GM19455 (cell line): ENCODE results near the gene SRSF8.
A peak's percentile ranks its signal among the peaks of the same experiment; 100 is the strongest.

Experiments used
- ATAC-seq: cut with Tn5 transposase; IDR thresholded peaks from one replicate; pipeline ENCODE4 v1.9.1; 2021; ENCODE audit not compliant: unreplicated experiment

SRSF8 gene

DNA sequence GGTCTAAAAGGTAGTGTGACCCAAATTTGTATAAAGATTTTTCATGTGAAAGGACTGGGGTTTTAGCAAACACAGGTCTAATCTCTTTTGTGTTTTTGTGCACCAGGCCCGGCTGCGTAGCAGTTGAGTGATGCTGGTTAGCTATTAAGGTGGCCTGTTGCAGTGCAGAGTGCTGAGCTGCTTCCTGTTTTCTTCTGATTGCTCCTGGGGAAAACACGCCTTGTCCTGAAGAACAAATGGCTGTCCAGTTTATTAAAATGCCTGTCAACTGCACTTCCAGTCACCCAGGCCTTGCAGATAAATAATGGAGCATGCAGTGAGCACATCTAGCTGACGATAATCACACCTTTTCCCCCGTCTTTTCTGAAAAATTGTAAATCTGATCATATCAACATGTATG, 1.8 kb downstream of the SRSF8 start:
- ATAC-seq = peak; percentile 63

- no peak for ATAC-seq
Measured at GRCh38 chr11:95070471-95070870, 3.8 kb downstream of the SRSF8 start.

DNA sequence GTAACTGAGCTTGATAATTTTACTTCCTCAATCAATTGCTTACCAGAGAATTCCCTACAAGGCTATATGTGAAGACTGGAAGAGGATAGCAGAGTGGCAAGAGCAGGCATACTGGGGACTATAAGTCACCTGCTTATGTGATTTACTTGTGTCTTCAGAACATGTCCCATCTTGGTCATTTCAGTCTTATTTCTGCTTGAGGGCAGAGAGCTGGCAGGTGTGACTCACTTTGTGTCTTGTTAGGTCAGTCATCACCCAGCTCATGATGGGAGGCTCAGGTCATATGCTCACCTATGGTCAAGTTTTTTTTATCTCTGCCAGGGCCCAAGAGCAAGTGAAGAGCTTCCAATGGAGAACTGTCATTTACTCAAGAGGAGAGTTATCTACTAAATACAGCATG, 6.2 kb downstream of the SRSF8 start:
- ATAC-seq = no peak

- no peak for ATAC-seq
Measured at GRCh38 chr11:95074792-95075563, 8.3 kb downstream of the SRSF8 start.

- ATAC-seq = no peak
Measured at GRCh38 chr11:95076416-95076815, 9.7 kb downstream of the SRSF8 start.

GRCh38 chr11:95076981-95077380, 10.3 kb downstream of the SRSF8 start:
- no peak for ATAC-seq

DNA sequence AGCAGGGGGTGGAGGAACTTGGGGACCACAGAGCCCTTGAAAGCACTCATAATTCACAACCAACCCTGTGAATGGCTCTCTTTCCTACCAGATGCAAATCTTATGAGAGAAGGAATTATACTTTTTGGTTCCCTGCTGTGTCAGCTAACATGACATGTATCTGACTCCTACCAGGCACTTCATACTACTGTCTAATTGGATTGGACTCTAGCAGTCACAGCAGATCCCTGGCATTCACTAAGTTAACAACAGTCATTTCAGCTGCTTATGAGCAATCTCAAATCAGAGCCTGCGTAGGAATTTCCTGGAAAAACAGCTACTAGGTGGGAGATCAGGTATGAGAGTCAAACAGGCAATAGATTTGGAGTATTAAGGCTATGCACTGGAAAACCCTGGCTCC, 11.8 kb downstream of the SRSF8 start:
- no peak for ATAC-seq

DNA sequence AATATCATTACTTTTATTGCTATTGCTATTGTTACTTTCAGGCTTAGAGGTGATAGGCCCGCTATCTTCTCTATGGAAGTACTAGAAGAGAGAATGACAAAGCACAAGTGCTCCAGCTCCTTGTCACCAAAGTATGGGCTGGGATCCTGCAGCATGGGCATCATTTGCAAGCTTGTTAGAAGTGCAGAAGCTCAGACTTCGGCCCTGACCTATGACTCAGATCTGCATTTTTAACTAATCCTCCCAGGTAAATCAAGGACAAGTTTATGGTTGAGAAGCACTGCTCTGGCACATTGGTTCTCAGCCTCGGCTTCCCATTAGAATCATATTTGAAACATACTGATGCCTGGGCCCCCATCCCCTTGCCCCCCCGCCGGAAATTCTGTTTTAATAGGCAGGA, 14.3 kb downstream of the SRSF8 start:
- ATAC-seq = no peak

GRCh38 chr11:95081412-95081811, 14.7 kb downstream of the SRSF8 start:
- no peak for ATAC-seq

GRCh38 chr11:95082576-95083001, 15.9 kb downstream of the SRSF8 start:
- ATAC-seq = no peak

GRCh38 chr11:95084509-95084908, 17.8 kb downstream of the SRSF8 start:
- no peak for ATAC-seq

- ATAC-seq = no peak
Measured at GRCh38 chr11:95085117-95085816, 18.5 kb downstream of the SRSF8 start.

DNA sequence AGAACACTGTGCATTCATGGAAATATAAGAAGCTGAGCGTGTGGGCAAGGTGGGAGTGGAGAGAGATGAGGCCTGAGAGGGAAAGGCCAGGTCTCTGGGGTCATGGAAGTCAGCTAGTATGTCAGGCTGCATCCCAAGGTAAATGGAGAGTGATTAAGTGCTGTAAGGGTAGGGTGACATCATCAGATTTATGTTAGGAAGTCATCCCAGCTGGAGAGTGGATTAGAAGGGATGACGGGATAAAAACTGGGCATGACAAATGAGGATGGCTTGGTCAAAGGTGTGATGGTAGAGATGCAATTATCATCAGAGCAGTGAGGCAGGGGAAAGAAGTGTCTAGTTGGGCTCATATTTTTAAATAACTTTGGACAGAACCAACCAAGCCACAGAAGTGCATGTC, 19.4 kb downstream of the SRSF8 start:
- ATAC-seq = no peak

DNA sequence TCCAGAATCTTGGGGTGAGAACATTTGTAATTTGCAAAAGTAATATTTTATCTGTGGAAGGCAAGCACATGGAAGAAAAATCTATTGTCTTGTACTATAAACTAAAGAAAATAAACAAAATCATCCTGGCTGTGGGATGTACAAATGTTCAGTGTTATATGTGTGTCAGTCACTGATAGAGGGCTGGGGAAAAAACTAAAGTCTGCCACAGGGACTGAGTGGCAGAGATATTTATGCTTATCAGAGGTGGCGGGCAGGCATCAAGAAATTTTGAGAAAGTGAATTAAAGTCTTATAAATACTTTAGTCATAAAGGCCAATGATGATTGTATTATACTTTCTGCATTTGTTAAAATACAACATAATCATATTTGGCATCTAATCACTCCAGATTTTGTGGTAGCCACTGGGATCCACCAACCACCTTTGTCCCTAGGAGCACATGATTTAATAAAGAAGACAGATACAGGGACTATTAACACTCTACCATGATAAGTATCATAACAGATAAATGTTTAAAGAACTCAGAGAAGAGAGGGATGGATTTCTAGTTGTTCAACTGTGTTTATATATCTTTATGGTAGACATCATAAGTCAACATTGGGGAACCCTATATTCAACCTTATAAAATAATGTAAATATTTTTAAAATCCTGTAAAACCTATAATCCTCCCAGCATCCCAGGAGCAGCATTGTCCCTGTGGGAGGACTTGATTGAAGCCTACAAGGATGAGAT, 20.3 kb downstream of the SRSF8 start:
- no peak for ATAC-seq

GRCh38 chr11:95088946-95089619, 22.4 kb downstream of the SRSF8 start:
- peak; percentile 57 for ATAC-seq

- ATAC-seq = peak; percentile 94
Measured at GRCh38 chr11:95089620-95090542, 23.2 kb downstream of the SRSF8 start, which contains the start of gene ENDOD1. ENDOD1 (plus strand) TSS chr11:95089846; CDS start chr11:95089928, 82 bp downstream.

DNA sequence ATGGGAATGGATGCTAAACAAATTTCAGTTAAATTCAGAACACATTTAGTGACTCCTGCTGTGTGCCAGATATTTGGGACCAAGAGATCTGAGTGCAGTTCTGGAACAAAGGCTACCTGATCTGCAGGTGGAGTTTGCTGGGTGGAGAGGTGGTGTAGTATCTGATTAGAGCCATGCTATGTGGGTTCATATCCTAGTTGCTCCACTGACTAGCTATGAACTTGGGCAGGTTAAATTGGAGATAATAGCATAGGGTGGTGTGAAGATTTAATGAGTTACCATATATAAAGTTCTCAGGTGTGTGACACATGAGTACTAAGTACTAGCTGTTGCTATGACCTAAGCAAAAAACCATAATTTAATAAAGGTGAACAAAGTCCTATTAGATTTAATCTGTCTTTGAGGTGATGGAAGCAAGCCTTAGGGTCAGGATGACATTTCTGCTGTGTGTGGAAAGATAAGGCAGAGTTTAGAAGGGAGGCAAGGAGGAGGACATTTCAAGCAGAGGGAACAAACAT, 25.0 kb downstream of the SRSF8 start:
- no peak for ATAC-seq

- ATAC-seq = no peak
Measured at GRCh38 chr11:95092549-95093324, 26.0 kb downstream of the SRSF8 start.

DNA sequence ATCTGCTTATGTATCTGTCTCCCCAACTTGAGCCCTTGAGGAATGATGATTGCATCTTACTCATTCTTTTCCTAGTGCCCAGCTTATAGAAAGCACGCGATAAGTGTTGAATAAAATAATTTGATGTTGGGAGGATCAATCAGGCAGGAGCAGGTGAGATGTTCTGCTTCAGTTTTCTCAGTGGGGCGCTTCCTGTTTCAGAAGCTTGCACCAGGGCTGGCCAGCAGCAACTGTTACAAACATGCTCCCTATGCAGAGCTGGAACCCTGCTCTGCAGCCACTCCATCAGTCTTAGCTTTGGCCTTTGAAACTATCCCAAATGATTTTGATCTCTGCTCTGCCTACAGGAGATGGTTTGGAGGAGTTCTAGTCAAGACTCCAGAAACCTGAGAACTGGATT, 26.8 kb downstream of the SRSF8 start:
- no peak for ATAC-seq
